WTC11 (cell line): ENCODE measurements around the gene LMAN2. TPM values are rescaled to one million over a fixed set of nuclear protein-coding genes. Genes with fewer than 3 reads are reported as not detected.

ENCODE experiments used
- ATAC-seq: fragments of 200-7000 bp; cut with Tn5 transposase; 2 replicates; pipeline ENCODE4 v1.10.0; 2021; ENCODE audit warnings: mild to moderate bottlenecking, moderate library complexity
- CTCF ChIA-PET: fragments of 300-600 bp; sonication (Branson Sonifier 250); formaldehyde crosslinking; loops from one replicate; lab custom pipeline; 2021; ENCODE audit warnings: antibody characterized with exemption; lab: Charles Lee
- POLR2A ChIA-PET: fragments of 350-600 bp; sonication (Branson Sonifier 250); formaldehyde crosslinking; loops from one replicate; lab custom pipeline; 2021; ENCODE audit warnings: antibody characterized with exemption; lab: Charles Lee
- DNase-seq: peaks from one replicate; pipeline ENCODE4 v3.0.0; 2021; ENCODE audit warnings: low spot score
- H3K27ac Mint-ChIP-seq: 2 replicates; pipeline ENCODE4 v1.8.0; 2021; ENCODE audit warnings: mixed read lengths
- H3K27me3 Mint-ChIP-seq: 2 replicates; pipeline ENCODE4 v1.8.0; 2021; ENCODE audit warnings: low read depth, mild to moderate bottlenecking, moderate library complexity, mixed read lengths
- H3K36me3 Mint-ChIP-seq: 2 replicates; pipeline ENCODE4 v1.8.0; 2021; ENCODE audit warnings: mixed read lengths
- H3K4me1 Mint-ChIP-seq: 2 replicates; pipeline ENCODE4 v1.8.0; 2022; ENCODE audit warnings: mixed read lengths
- H3K4me3 Mint-ChIP-seq: 2 replicates; pipeline ENCODE4 v1.8.0; 2021; ENCODE audit warnings: mild to moderate bottlenecking, moderate library complexity, mixed read lengths
- H3K9me3 Mint-ChIP-seq: 2 replicates; pipeline ENCODE4 v1.8.0; 2021; ENCODE audit warnings: mixed read lengths
- ATF1 ChIP-seq: sonication (generic); formaldehyde crosslinking; IDR thresholded peaks from 2 replicates; pipeline ENCODE4 v1.8.1; 2023; ENCODE audit warnings: mild to moderate bottlenecking, moderate library complexity, missing genetic modification reagents
- ATF6 ChIP-seq: sonication (generic); formaldehyde crosslinking; IDR thresholded peaks from 2 replicates; pipeline ENCODE4 v1.8.1; 2023; ENCODE audit warnings: mild to moderate bottlenecking, missing genetic modification reagents
- ESRRA ChIP-seq: sonication (generic); formaldehyde crosslinking; IDR thresholded peaks from 2 replicates; pipeline ENCODE4 v1.8.1; 2022; ENCODE audit warnings: mild to moderate bottlenecking, missing genetic modification reagents, borderline replicate concordance
- HMGA2 ChIP-seq: fragments of 250-450 bp; sonication (Bioruptor Pico); IDR thresholded peaks from 2 replicates; pipeline ENCODE4 v1.4.0; 2021; ENCODE audit warnings: mild to moderate bottlenecking, moderate library complexity
- HMGXB4 ChIP-seq: sonication (generic); formaldehyde crosslinking; IDR thresholded peaks from 2 replicates; pipeline ENCODE4 v1.8.1; 2023; ENCODE audit warnings: mild to moderate bottlenecking, moderate library complexity, missing genetic modification reagents
- IRF2 ChIP-seq: sonication (generic); formaldehyde crosslinking; IDR thresholded peaks from 2 replicates; pipeline ENCODE4 v1.8.0; 2022; ENCODE audit warnings: low read depth, missing genetic modification reagents, borderline replicate concordance
- KAT7 ChIP-seq: sonication (generic); formaldehyde crosslinking; IDR thresholded peaks from 2 replicates; pipeline ENCODE4 v1.8.1; 2023; ENCODE audit warnings: missing genetic modification reagents, mild to moderate bottlenecking, borderline replicate concordance
- NR1H2 ChIP-seq: sonication (generic); formaldehyde crosslinking; IDR thresholded peaks from 2 replicates; pipeline ENCODE4 v1.9.0; 2021; ENCODE audit warnings: mild to moderate bottlenecking, moderate library complexity, missing genetic modification reagents
- OVOL2 ChIP-seq: fragments of 250-450 bp; sonication (Bioruptor Pico); IDR thresholded peaks from 2 replicates; pipeline ENCODE4 v1.9.0; 2021; ENCODE audit warnings: mild to moderate bottlenecking, borderline replicate concordance
- PRDM15 ChIP-seq: sonication (generic); formaldehyde crosslinking; IDR thresholded peaks from 2 replicates; pipeline ENCODE4 v1.8.0; 2022; ENCODE audit warnings: missing genetic modification reagents
- PREB ChIP-seq: sonication (generic); formaldehyde crosslinking; IDR thresholded peaks from 2 replicates; pipeline ENCODE4 v1.8.1; 2022; ENCODE audit warnings: mild to moderate bottlenecking, missing genetic modification reagents, moderate library complexity, borderline replicate concordance
- SOX15 ChIP-seq: fragments of 250-450 bp; sonication (Bioruptor Pico); IDR thresholded peaks from 2 replicates; pipeline ENCODE4 v1.9.0; 2021; ENCODE audit warnings: mild to moderate bottlenecking
- SP1 ChIP-seq: sonication (generic); formaldehyde crosslinking; conservative IDR thresholded peaks from 2 replicates; pipeline ENCODE4 v1.8.1; 2022; ENCODE audit warnings: missing genetic modification reagents
- STAT6 ChIP-seq: sonication (generic); formaldehyde crosslinking; conservative IDR thresholded peaks from 2 replicates; pipeline ENCODE4 v1.8.1; 2023; ENCODE audit warnings: mild to moderate bottlenecking, low read depth, missing genetic modification reagents, moderate library complexity
- TP53 ChIP-seq: sonication (generic); formaldehyde crosslinking; IDR thresholded peaks from 2 replicates; pipeline ENCODE4 v1.8.1; 2023; ENCODE audit warnings: mild to moderate bottlenecking, missing genetic modification reagents
- total RNA-seq: library from RNA; stranded (reverse); gene quantifications from 3 replicates; pipeline ENCODE4 v1.2.3, GENCODE V29; 2021
- TF ChIP-seq, protein P1 (sequence below): sonication (generic); formaldehyde crosslinking; IDR thresholded peaks from 2 replicates; pipeline ENCODE4 v1.8.0; 2023; ENCODE audit warnings: missing genetic modification reagents
- TF ChIP-seq, protein P2 (sequence below): sonication (generic); formaldehyde crosslinking; IDR thresholded peaks from 2 replicates; pipeline ENCODE4 v1.8.1; 2023; ENCODE audit warnings: mild to moderate bottlenecking, missing genetic modification reagents, borderline replicate concordance

Gene LMAN2
- total RNA-seq, 1 experiment from 2014 or later, result 162 TPM

GRCh38 chr5:177316005-177316404 lies 35.5 kb downstream of the LMAN2 start:
- Mint-ChIP-seq H3K9me3 (peaks cover 6% of the 10 kb centered on the region; the same call in 1 of the 2 replicates), H3K4me3 (no peak overlapping the region)
- ChIA-PET POLR2A (no interaction called here), CTCF (interaction anchor here (0.6 to 3.8 kb wide), 10 partner anchors 51 to 177 kb away, joined by 3 to 24 read pairs (median 4); no protein-coding TSS in a partner anchor)
- DNase-seq, result no peak
- TF ChIP-seq PRDM15 (CRISPR knock-in tag) (no peak), ATF6 (CRISPR knock-in tag) (no peak), HMGXB4 (CRISPR knock-in tag) (no peak), NR1H2 (CRISPR knock-in tag) (no peak), TP53 (no peak), ESRRA (CRISPR knock-in tag) (no peak), SP1 (CRISPR knock-in tag) (no peak), IRF2 (CRISPR knock-in tag) (no peak), HMGA2 (CRISPR knock-in tag) (no peak), KAT7 (no peak), OVOL2 (CRISPR knock-in tag) (no peak), SOX15 (CRISPR knock-in tag) (no peak)
- TF ChIP-seq, protein P1, sequence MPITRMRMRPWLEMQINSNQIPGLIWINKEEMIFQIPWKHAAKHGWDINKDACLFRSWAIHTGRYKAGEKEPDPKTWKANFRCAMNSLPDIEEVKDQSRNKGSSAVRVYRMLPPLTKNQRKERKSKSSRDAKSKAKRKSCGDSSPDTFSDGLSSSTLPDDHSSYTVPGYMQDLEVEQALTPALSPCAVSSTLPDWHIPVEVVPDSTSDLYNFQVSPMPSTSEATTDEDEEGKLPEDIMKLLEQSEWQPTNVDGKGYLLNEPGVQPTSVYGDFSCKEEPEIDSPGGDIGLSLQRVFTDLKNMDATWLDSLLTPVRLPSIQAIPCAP (CRISPR knock-in tag), result no peak
- TF ChIP-seq, all 79 proteins: peak for 0
- no peak for ATAC-seq
- peaks cover 17% of the 10 kb centered on the region for H3K4me1 Mint-ChIP-seq
- H3K27ac Mint-ChIP-seq, result no peak overlapping the region
- H3K36me3 Mint-ChIP-seq, result peaks cover 3% of the 10 kb centered on the region
- no peaks in the 10 kb centered on the region for H3K27me3 Mint-ChIP-seq

GRCh38 chr5:177315411-177315810 lies 36.1 kb downstream of the LMAN2 start:
- ChIA-PET POLR2A (no interaction called here), CTCF (interaction anchor here (0.6 to 3.8 kb wide), 5 partner anchors 55 to 171 kb away, joined by 4 to 24 read pairs (median 5); no protein-coding TSS in a partner anchor)
- DNase-seq (no peak), ATAC-seq (no peak)
- Mint-ChIP-seq H3K27ac (no peak overlapping the region), H3K27me3 (no peaks in the 10 kb centered on the region), H3K4me3 (no peak overlapping the region), H3K9me3 (peaks cover 6% of the 10 kb centered on the region; the same call in 1 of the 2 replicates), H3K4me1 (peaks cover 22% of the 10 kb centered on the region), H3K36me3 (peaks cover 2% of the 10 kb centered on the region; the same call in 1 of the 2 replicates)
- TF ChIP-seq, protein P2, sequence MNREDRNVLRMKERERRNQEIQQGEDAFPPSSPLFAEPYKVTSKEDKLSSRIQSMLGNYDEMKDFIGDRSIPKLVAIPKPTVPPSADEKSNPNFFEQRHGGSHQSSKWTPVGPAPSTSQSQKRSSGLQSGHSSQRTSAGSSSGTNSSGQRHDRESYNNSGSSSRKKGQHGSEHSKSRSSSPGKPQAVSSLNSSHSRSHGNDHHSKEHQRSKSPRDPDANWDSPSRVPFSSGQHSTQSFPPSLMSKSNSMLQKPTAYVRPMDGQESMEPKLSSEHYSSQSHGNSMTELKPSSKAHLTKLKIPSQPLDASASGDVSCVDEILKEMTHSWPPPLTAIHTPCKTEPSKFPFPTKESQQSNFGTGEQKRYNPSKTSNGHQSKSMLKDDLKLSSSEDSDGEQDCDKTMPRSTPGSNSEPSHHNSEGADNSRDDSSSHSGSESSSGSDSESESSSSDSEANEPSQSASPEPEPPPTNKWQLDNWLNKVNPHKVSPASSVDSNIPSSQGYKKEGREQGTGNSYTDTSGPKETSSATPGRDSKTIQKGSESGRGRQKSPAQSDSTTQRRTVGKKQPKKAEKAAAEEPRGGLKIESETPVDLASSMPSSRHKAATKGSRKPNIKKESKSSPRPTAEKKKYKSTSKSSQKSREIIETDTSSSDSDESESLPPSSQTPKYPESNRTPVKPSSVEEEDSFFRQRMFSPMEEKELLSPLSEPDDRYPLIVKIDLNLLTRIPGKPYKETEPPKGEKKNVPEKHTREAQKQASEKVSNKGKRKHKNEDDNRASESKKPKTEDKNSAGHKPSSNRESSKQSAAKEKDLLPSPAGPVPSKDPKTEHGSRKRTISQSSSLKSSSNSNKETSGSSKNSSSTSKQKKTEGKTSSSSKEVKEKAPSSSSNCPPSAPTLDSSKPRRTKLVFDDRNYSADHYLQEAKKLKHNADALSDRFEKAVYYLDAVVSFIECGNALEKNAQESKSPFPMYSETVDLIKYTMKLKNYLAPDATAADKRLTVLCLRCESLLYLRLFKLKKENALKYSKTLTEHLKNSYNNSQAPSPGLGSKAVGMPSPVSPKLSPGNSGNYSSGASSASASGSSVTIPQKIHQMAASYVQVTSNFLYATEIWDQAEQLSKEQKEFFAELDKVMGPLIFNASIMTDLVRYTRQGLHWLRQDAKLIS (CRISPR knock-in tag), result no peak
- TF ChIP-seq ATF1 (CRISPR knock-in tag) (no peak), PREB (CRISPR knock-in tag) (no peak), STAT6 (CRISPR knock-in tag) (no peak)
